ENCODE results near the gene SLC17A5. TPM values are rescaled to one million over a fixed set of nuclear protein-coding genes. Genes with fewer than 3 reads are reported as not detected.
A peak's percentile ranks its signal among the peaks of the same experiment; 100 is the strongest.

Gene SLC17A5
- total RNA-seq, 1 donor from 2014 or later = 8.1 TPM

GRCh38 chr6:73664701-73665100, 10.9 kb upstream of the SLC17A5 start:
- H3K4me1 Mint-ChIP-seq (ENCODE audit: low read depth) = peaks cover 4% of the 10 kb centered on the region
- no peak overlapping the region for H3K27ac Mint-ChIP-seq
- H3K9me3 Mint-ChIP-seq (ENCODE audit: low read depth) = no peaks in the 10 kb centered on the region
- no peaks in the 10 kb centered on the region for H3K36me3 Mint-ChIP-seq (ENCODE audit: insufficient read depth)
- H3K4me3 Mint-ChIP-seq (ENCODE audit: low read depth) = no peak overlapping the region
- TF ChIP-seq CTCF (IDR thresholded peaks at IDR 0.05; ENCODE audit: unreplicated experiment) = no peak
- H3K27me3 Mint-ChIP-seq = peaks cover 16% of the 10 kb centered on the region
- no peak for DNase-seq (ENCODE audit: low spot score, unreplicated experiment)

DNA sequence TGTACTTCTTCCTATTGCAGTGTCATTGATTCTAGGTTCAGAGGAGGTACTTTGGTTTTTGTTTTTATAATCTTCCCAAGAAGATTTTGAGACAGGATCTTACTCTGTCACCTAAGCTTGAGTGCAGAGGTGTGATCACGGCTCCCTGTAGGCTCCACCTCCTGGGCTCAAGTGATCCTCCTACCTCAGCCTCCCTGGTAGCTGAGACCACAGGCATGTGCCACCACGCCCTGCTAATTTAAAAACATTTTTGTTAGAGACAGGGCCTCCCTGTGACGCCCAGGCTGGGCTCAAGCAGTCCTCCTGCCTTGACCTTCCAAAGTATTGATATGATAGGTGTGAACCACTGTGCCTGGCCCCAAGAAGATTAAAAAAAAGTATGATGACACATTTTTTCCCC, 3.4 kb upstream of the SLC17A5 start:
- TF ChIP-seq CTCF (IDR thresholded peaks at IDR 0.05; ENCODE audit: unreplicated experiment) = no peak
- DNase-seq (ENCODE audit: low spot score, unreplicated experiment) = no peak
- peaks cover 13% of the 10 kb centered on the region for H3K4me1 Mint-ChIP-seq (ENCODE audit: low read depth)
- H3K4me3 Mint-ChIP-seq (ENCODE audit: low read depth) = no peak overlapping the region
- H3K9me3 Mint-ChIP-seq (ENCODE audit: low read depth) = no peaks in the 10 kb centered on the region
- no peak overlapping the region for H3K27ac Mint-ChIP-seq
- no peaks in the 10 kb centered on the region for H3K36me3 Mint-ChIP-seq (ENCODE audit: insufficient read depth)
- H3K27me3 Mint-ChIP-seq = no peaks in the 10 kb centered on the region

DNA sequence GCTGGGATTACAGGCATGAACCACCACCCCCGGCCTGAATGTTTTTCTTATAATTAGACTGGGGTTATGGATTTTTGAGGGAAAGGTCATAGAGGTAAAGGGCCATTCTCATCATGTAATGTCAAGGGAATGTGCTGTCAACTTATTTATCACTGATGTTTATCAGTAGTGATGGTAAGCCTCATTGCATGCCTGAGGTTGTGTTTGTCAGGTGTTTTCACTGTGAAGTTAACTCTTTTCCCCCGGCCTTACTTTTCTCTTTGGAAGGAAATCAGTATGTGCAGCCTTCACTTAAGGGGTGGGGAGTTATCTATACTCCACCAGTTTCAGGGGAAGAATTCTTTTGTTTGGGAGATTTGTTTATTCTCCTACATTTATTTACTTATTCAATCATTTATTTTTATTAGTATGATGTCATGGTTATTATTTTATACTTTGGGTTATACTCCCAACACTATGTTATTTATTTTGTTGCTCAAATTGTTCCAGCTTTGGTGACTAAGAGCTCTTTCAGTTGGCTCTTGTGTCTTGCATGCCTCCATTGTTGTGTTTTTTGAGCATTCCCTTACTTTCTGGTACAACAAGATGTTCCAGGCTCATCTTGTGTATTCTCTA, 2.8 kb upstream of the SLC17A5 start:
- DNase-seq (ENCODE audit: low spot score, unreplicated experiment) = no peak
- TF ChIP-seq CTCF (IDR thresholded peaks at IDR 0.05; ENCODE audit: unreplicated experiment) = no peak
- H3K27ac Mint-ChIP-seq = no peak overlapping the region
- no peaks in the 10 kb centered on the region for H3K9me3 Mint-ChIP-seq (ENCODE audit: low read depth)
- H3K36me3 Mint-ChIP-seq (ENCODE audit: insufficient read depth) = no peaks in the 10 kb centered on the region
- H3K27me3 Mint-ChIP-seq = no peaks in the 10 kb centered on the region
- H3K4me1 Mint-ChIP-seq (ENCODE audit: low read depth) = peaks cover 13% of the 10 kb centered on the region
- no peak overlapping the region for H3K4me3 Mint-ChIP-seq (ENCODE audit: low read depth)

DNA sequence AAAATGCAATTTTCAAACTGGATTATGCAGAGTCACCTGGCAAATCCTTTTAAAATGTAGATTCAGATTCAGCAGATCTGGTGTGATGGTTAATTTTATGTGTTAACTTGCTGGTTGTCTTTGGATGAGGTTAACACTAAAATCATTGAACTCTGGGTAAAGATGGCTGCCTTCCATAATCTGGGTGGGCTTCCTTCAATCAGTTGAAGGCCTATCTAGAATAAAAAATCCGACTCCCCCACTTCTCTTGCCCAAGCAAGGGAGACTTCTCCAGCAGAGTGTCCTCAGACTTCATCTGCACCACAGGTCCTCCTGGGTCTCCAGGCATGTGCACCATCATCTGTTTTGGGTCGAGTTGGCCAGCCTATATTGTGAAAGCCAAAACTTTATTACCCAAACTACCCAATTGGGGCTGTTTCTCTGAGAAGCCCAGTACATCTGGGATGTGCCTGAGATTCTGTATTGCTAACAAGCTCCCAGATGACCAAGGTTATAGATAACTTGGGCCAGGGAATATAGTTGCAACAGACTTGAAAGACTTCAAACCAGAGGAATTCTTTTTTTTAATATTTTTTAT, 1.6 kb upstream of the SLC17A5 start:
- Mint-ChIP-seq H3K27me3 (no peaks in the 10 kb centered on the region), H3K4me3 (ENCODE audit: low read depth) (peak overlapping the region; percentile 44), H3K27ac (no peak overlapping the region), H3K36me3 (ENCODE audit: insufficient read depth) (peaks cover 1% of the 10 kb centered on the region), H3K4me1 (ENCODE audit: low read depth) (peaks cover 13% of the 10 kb centered on the region), H3K9me3 (ENCODE audit: low read depth) (no peaks in the 10 kb centered on the region)
- DNase-seq (ENCODE audit: low spot score, unreplicated experiment) = no peak
- TF ChIP-seq CTCF (IDR thresholded peaks at IDR 0.05; ENCODE audit: unreplicated experiment) = no peak

DNA sequence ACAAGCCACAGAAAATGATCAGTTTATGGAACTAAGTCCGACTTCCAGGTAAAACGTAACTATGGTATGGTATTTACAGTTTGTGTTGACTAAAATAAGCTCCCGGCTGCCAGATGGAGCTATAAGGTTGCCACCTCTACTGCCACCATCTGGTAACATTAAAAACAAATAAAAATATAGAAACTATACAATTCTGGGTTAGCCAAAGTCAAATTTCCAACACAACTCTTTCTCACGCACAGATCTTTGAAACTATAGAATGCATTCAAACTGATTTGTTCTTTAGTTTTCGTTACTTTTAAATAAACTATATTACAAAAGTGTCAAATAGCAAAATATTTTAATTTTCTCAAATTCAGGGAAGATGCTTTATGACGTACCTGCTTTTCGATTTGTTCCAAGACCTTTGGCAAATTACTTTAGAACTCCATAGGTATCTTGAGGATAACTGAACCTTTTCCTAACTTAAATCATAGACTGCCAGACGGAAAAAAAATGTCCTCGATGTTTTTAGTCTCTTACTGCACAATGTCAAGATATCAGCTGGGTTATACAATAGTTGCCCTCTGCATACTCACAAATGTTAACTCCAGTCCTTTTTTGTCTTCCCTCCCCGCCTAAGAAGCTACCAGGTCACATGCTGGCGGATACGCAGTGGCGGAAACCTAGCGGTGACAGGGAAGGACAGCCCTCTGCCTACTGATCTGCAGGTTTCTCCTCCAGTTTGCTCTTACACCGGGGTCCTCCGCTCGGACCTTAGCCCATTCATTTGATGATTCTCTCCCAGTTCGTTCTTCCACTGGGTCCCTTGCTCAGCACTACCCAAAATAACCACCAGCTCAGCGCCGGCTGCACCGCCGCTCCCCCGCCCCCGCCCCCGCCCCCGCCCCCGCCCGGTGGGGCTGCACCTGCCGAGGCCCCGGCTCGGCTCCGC, 888 bp downstream of the SLC17A5 start:
- TF ChIP-seq CTCF (IDR thresholded peaks at IDR 0.05; ENCODE audit: unreplicated experiment) = peak; percentile 39
- DNase-seq (ENCODE audit: low spot score, unreplicated experiment) = peak; percentile 36
- Mint-ChIP-seq H3K4me3 (ENCODE audit: low read depth) (peak overlapping the region; percentile 94), H3K27me3 (no peaks in the 10 kb centered on the region), H3K9me3 (ENCODE audit: low read depth) (no peaks in the 10 kb centered on the region), H3K4me1 (ENCODE audit: low read depth) (peaks cover 13% of the 10 kb centered on the region), H3K36me3 (ENCODE audit: insufficient read depth) (peaks cover 4% of the 10 kb centered on the region), H3K27ac (peak overlapping the region; percentile 93)

Measured in progenitor cell of endocrine pancreas (in vitro differentiated cells).